Measurements from ENCODE around the gene RAD51B.
A peak's percentile ranks its signal among the peaks of the same experiment; 100 is the strongest.
"Not testable (repeated sequence)": the region's sequence is repeated elsewhere in the genome, so short reads cannot be mapped to it uniquely, and the experiment has no call there.

RAD51B gene

GRCh38 chr14:67951529-67952135 lies 132.1 kb downstream of the RAD51B start:
- no peak for DNase-seq

GRCh38 chr14:67952381-67952780 lies 132.8 kb downstream of the RAD51B start:
- no peak for DNase-seq

- no peak for DNase-seq
Measured at GRCh38 chr14:67952786-67953185, 133.2 kb downstream of the RAD51B start.

GRCh38 chr14:67955261-67955660 lies 135.7 kb downstream of the RAD51B start:
- no peak for DNase-seq

DNA sequence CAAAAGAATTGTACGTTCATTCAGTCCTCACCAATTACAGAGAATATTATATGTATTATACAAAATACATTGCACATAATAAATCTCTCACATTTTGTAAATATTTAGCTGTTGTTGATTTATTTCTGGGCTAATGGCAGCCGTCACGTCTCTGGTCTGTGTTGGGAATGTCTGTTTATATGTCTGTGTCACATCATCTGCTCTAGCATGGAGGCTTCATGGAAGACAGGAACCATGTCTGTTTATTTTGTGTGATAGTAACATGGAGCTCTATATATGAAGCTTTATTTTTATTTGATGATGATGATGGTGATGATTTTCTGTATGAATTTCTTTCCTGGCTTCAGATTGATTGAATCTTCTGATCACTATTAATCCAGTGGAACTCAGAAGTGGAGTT lies 138.4 kb downstream of the RAD51B start:
- no peak for DNase-seq

DNA sequence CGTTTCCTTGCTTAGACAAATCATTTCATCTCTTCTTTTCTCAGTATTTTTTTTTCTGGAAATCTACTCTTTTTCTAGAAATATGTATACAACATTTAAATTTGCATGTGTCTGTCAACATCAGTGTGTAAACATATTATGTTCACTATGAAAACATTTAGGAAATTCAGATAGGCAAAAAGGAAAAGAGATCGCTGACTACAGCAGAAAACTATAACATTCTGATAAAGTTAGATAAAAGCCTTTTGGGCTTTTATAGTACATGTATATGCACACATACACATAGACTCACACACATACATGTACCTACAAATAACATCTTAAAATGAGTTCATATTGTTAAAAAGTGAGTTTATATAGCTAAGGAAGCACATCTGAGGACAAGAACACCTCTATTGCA lies 142.1 kb downstream of the RAD51B start:
- DNase-seq, result no peak

GRCh38 chr14:67962215-67962644 lies 142.7 kb downstream of the RAD51B start:
- DNase-seq, result no peak

DNA sequence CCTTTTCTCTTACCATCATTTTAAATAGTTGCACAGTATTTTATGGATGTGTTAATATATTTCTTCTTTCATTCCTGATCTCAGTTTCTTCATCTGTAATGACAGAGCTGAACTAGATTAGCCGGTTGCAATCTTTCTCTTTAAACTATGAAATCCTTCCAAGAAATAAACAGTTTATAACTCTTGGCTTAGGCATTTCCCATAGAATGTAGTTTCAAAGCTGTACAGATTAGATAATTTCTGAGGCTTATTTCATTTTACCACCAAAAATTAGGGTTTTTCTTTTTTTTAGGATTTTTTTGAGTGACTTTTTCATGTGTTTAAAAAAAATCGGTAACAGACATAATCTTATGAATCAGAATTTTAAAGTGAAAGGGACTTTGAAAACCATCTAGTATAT lies 144.0 kb downstream of the RAD51B start:
- DNase-seq, result no peak

GRCh38 chr14:67963960-67964812 lies 144.6 kb downstream of the RAD51B start:
- no peak for DNase-seq

GRCh38 chr14:67965696-67966095 lies 146.1 kb downstream of the RAD51B start:
- no peak for DNase-seq

GRCh38 chr14:67967206-67967605 lies 147.6 kb downstream of the RAD51B start:
- DNase-seq, result no peak

DNA sequence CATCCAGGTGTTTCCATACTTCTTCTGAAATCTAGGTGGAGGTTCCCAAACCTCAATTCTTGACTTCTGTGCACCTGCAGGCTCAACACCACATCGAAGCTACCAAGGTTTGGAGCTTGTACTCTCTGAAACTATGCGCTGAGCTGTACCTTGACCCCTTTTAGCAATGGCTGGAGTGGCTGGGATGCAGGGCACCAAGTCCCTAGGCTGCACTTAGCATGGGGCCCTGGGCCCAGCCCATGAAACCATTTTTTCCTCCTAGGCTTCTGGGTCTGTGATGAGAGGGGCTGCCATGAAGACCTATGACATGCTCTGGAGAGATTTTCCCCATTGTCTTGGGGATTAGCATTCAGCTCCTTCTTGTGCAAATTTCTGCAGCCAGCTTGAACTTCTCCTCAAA lies 148.4 kb downstream of the RAD51B start:
- DNase-seq, result not testable (repeated sequence)

- DNase-seq, result no peak
Measured at GRCh38 chr14:67970923-67971322, 151.3 kb downstream of the RAD51B start.

DNA sequence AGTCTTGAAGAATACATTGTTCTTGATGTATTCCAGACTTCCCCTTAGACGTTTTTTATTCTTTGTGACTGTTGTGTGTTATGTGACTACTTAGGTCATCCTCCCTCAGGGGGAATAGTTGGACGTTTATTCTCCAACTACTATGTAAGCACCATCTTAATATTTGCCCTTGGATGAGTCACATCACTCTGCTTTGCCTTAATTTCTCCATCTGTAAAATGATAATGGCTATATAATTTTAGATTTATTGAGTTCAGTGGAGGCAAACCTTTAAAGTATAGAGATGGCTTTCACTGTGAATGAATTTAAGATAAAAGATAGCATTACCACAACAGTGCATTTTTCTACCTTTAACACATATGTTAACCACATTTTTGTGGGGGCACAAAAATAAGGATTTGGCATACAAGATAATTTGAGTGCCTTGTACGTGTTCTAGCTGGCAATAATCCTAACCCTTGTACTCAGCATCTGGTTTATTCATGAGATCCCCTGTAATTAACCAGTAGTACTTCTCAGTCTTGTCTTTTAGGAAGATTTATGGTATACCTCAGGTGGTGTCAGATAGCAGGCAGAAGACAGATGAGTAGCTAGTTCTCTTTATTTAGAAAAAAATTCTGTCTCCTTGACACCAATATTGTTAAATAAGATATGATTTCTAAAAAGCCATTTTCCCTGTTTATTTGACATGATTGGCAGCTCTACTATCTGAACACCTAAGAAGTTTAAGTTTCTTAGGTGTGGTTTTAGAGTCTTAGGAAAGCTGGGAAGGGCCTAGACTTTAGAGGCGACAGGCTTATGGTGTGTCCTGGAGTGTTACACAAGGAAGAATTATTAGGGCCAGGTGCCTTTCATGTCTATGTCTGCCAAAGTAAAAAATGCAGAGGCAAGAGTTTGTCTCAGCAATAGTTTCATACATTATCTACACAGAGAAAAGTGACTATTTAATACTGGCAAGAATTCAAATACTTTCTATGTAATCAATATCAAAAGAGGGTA lies 152.3 kb downstream of the RAD51B start:
- no peak for DNase-seq

DNA sequence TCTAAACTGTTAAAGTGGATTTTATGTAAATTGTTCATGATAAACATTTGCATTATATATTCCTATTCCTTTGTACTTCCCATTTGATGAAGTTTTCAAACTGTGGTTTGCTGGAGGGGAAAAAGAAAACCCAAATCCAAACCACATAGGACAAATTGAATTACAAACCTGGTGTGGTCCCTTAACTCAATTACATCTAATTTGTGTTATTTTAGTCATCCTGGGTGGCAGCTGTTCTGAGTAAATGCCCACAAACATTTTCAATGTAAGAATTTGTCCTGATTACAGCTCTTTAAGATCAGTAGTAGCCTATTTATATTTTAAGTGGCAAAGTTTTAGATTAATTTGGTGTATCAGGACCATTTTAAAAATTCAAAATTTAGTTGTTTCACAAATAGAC lies 153.9 kb downstream of the RAD51B start:
- DNase-seq, result no peak

- no peak for DNase-seq
Measured at GRCh38 chr14:67975470-67975869, 155.9 kb downstream of the RAD51B start.

DNA sequence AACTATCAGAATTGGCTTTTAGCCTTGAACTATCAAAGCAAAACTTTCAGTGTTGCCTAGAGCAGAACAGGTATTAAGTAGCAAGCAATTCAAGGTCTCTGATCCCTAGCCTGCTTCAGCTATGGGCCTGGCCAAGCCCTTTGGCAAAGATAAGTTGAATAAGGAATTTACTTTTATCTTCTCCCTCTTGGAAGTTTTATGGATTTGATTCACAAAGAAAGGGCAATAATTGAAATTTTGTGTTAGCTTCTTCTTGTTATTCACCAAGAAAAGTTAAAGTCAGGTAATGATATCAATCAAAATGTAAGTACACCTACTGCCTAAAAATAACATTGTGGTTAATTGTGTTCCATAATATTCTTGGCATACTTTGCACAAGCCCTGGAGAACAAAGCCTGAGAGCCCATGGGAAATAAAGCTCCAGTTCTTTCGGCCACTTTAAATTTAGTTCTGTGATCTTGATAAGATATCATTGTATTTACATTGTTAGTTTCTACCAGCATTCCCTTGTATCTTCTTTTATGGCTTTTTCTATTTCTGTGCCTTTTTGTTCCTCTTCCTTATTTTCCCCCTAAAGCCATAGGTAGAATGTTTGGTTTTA lies 158.0 kb downstream of the RAD51B start:
- no peak for DNase-seq

DNA sequence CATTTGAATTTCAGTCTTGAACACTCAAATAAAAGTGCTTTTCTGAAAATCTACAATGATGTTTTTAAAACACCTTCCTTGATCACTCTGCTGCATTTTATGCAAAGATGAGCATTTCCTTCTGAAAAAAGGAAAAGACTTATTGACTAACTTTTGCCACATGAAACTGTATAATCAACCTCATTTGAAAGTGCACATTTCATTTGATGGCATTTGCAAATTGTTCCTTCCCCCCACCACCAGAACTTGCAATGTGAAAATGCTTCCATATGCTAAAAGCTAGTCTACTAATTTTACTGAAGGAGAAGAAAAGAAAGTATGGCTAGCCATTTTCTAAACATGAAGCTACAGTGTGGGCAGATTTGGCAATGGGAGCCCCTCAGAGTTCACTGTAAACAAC lies 159.2 kb downstream of the RAD51B start:
- no peak for DNase-seq

GRCh38 chr14:67982711-67983608 lies 163.4 kb downstream of the RAD51B start:
- DNase-seq, result no peak

DNA sequence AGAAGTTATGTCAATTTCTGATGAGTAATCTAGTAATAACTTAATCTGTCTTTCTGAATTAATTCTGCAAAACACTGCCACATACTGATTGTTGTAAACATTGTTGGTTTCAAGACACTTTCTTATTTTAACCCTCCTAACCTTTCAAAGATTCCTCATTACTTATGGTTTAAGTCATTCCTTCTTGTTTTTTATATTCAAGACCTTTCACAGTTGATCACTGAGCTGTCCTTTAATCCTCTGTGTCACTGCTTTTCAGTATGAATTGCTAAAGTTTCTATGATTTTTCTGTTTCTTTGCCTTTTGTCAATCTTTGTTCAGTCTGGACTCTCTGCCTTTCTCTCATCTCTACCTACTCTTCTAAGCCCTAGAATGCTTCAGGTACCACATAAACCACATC lies 164.7 kb downstream of the RAD51B start:
- DNase-seq, result no peak

DNA sequence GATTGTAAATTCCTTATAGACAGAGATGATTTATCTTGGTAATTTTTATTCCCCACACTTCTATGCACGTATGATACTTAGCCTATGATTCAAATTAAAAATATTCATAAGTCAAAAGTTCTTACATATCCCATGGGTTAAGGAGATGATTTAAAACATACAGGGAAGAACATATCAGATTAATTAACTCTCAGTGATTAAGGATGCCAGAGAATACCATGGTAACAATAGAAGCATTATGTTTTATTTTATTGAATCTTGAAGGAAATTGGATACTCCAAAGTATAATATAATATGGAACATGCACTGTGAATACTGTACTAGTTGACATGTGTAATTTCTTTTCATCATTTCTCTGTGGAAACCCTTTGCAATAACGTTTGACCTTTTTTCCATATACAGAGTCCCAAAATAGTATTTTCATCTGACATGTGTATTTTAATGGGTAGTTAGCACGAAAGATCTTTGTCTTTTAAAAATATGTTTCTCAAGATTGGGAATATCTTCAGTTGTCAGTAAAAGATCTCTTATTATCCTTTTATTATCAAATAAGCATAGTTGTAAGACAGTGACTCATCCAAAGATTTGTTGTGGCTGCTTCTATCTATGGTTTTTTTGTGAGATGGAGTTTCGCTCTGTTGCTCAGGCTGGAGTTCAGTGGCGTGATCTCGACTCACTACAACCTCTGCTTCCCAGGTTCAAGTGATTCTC lies 166.7 kb downstream of the RAD51B start:
- DNase-seq, result peak; percentile 8

Data from stimulated activated CD4-positive, alpha-beta T cell treated with anti-CD3 and anti-CD28 coated beads, Interleukin-1b, Interleukin-23, amount 100 ng/mL, for 48 hours (primary cell).